Aorta (tissue), 5 donors: Measurements from ENCODE around the gene NSMF. TPM values are rescaled to one million over a fixed set of nuclear protein-coding genes. Genes with fewer than 3 reads are reported as not detected.

Experiments
- ATAC-seq: fragments of 200-7000 bp; cut with Tn5 transposase; one replicate; pipeline ENCODE4 v1.9.1; 2022; ENCODE audit warnings: moderate library complexity; ENCODE audit not compliant: low FRiP score
- DNase-seq, 2 donors: peaks; one replicate each; pipeline ENCODE4 v3.0.0-alpha.2; 2020
- H3K27ac ChIP-seq, 2 donors: one replicate each; pipeline ENCODE4 v1.5.1; 2013; ENCODE audit warnings: low read length in 2 of 2, mild to moderate bottlenecking in 2 of 2, moderate library complexity in 2 of 2, control low read depth in 1 of 2, inconsistent platforms in 1 of 2, low read depth in 1 of 2
- H3K27me3 ChIP-seq, 2 donors: one replicate each; pipeline ENCODE4 v1.6.1; 2013; ENCODE audit warnings: control low read depth in 1 of 2, low read length in 1 of 2, mild to moderate bottlenecking in 1 of 2, moderate library complexity in 1 of 2; ENCODE audit not compliant: insufficient read depth in 2 of 2, control insufficient read depth in 1 of 2
- H3K36me3 ChIP-seq, 2 donors: one replicate each; pipeline ENCODE4 v1.6.1; 2013; ENCODE audit warnings: control low read depth in 1 of 2, low read length in 1 of 2, mild to moderate bottlenecking in 1 of 2; ENCODE audit not compliant: insufficient read depth in 2 of 2, control insufficient read depth in 1 of 2
- H3K4me1 ChIP-seq, 2 donors: one replicate each; pipeline ENCODE4 v1.6.1; 2013; ENCODE audit warnings: low read length in 2 of 2, control low read depth in 1 of 2, mild to moderate bottlenecking in 1 of 2, moderate library complexity in 1 of 2; ENCODE audit not compliant: insufficient read depth in 2 of 2, control insufficient read depth in 1 of 2
- H3K4me3 ChIP-seq, 2 donors: one replicate each; pipeline ENCODE4 v1.5.1; 2013; ENCODE audit warnings: low read length in 2 of 2, control low read depth in 1 of 2, mild to moderate bottlenecking in 1 of 2
- H3K9me3 ChIP-seq: one replicate; pipeline ENCODE4 v1.6.1; 2013; ENCODE audit warnings: mild to moderate bottlenecking, low read length; ENCODE audit not compliant: control insufficient read depth
- WGBS, 2 donors: extraction: QIAGEN DNeasy Blood & Tissue Kit; methylation state at CpG; one replicate each; pipeline ENCODE4 v1.1.7; 2013; 5-methylcytosine and 5-hydroxymethylcytosine counted together
- intact Hi-C, 2 donors: fragments of 100-400 bp; cut with DNase I; formaldehyde crosslinking; loops; one replicate each; pipeline versions ENCODE4 v1.14.2 to v1.15.0; 2022
- polyA plus RNA-seq, 2 donors: library from polyadenylated mRNA; stranded (reverse); fragments of 200-250 nt; gene quantifications; one replicate each; pipeline ENCODE4 v1.2.3, GENCODE V29; 2013
- total RNA-seq, 2 donors: library from RNA; stranded (reverse); fragmentation: NEBNext Ultra II Directional; extraction: Animal tissue kit (Norgen Biotek cat#: 25700); gene quantifications; one replicate each; pipeline ENCODE4 v1.2.1, GENCODE V29; 2021
- donor health status: healthy with polysubstance abuse.
- donor health status: Bipolar disorder and iron deficiency.
- donor health status: DM: no; HTN: no; CAD: no.
- donor health status: DM: no; HTN: no; CAD: no.
- donor health status: DM: yes; HTN: yes; CAD: no.

NSMF gene
- total and polyA plus RNA-seq, 4 donors: 75.5 to 154 (median 77.5) TPM

DNA sequence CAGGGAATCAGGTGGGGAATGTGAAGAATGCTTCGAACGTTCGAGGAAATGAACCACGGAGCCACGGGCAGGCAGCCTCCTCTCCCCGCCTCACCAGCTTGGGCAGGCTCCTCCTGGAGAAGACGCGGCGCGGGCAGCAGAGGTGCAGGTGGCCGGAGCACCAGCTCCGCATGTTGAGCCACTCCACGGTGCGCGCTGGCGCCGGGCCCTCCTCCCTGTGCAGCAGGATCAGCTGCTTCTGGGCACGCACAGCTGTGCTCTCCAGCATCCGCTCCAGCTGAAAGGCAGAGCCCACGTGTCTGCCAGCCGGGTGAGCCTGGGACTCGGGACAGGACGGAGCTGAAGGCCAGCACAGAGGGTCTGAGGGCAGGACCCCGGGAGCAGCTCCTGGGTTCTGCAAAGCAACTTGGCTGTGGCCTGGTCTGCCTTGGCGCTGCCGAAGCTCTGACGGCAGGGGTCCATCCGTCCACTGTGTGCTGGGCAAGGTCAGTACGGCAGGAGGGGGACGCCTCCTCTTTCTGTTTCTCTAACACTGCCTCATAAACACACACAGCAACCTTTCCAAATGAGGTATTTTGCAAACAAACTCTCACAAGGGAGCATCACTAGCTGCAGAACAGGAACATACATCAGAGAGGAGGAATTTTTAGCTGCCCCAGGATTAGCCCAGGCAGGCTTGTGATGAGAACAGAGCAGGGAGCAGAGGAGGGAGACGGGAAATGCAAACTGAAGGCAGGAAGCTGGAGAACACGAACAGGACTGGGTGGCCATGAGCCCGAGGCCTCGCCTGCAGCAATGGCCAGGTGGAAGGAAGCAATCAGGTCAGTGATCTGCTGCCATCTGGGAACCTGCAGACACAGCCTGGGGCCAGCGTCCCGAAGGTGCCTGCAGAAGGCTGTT lies 20.1 kb upstream of the NSMF start:
- Histone ChIP-seq H3K36me3 (no peaks in the 10 kb centered on the region), H3K27me3 (no peaks in the 10 kb centered on the region), H3K4me3 (no peak overlapping the region), H3K27ac (no peak overlapping the region), H3K9me3 (peaks cover 2% of the 10 kb centered on the region), H3K4me1 (no peaks in the 10 kb centered on the region)
- intact Hi-C loops: no loop called here
- 73 to 85% methylated on average over 36 of the region's 36 CpGs for WGBS, 2 donors
- DNase-seq: peak in 1 of 2 donors; percentile 76
- no peak for ATAC-seq

DNA sequence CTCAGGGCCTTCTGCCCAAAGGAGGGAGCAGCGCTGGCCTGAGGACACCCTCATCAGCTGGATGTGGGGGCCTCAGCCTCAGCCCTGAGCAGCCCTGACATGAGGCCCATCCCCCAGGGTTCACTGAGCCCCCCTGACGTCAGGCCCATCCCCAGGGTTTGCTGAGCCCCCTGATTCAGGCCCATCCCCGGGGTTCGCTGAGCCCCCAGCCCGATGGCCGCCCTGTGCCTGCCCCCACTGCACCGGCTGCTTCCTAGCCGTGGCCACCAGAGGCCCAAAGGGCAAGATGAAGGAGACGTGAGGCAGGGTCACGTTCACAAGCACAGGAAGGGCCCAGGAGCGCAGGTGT lies 19.5 kb upstream of the NSMF start:
- Histone ChIP-seq H3K9me3 (peaks cover 2% of the 10 kb centered on the region), H3K27me3 (no peaks in the 10 kb centered on the region), H3K4me3 (no peak overlapping the region), H3K27ac (no peak overlapping the region), H3K36me3 (no peaks in the 10 kb centered on the region), H3K4me1 (no peaks in the 10 kb centered on the region)
- ATAC-seq: no peak
- intact Hi-C loops: no loop called here
- 88 to 89% methylated on average over 11 of the region's 11 CpGs for WGBS, 2 donors
- peak in 1 of 2 donors; percentile 69 for DNase-seq

- Histone ChIP-seq H3K27me3 (no peaks in the 10 kb centered on the region), H3K4me1 (no peaks in the 10 kb centered on the region), H3K9me3 (peaks cover 2% of the 10 kb centered on the region), H3K27ac (no peak overlapping the region), H3K36me3 (no peaks in the 10 kb centered on the region), H3K4me3 (no peak overlapping the region)
- no peak for ATAC-seq
- DNase-seq: peak in 1 of 2 donors; percentile 69
- WGBS, 2 donors: 93% methylated on average over 29 of the region's 29 CpGs
- intact Hi-C loops: no loop called here
Measured at GRCh38 chr9:137477778-137478612, 18.9 kb upstream of the NSMF start.

DNA sequence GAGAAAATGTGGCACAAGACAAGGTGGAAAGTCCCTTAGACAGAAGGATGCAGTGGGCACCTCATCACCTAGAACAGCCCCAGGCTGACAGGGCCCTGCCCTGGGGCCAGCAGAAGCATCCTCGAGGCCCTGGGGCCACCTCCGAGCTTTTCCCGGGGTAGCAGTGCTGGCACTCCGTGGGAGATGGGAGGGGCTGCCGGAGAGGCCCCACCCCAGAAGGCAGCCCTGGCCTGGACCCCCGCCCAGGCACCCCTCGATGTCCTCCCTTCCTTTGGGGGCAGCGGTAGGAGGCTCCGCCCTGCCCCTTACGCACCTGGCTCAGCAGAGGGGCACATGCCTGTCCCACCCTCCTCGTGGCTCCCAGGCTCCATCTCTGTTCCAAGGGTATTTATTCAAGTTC lies 17.7 kb upstream of the NSMF start:
- no peaks in the 10 kb centered on the region for H3K36me3 ChIP-seq
- H3K9me3 ChIP-seq: peaks cover 2% of the 10 kb centered on the region
- no peaks in the 10 kb centered on the region for H3K27me3 ChIP-seq
- no peak overlapping the region for H3K4me3 ChIP-seq
- intact Hi-C loops: no loop called here
- no peaks in the 10 kb centered on the region for H3K4me1 ChIP-seq
- no peak for ATAC-seq
- WGBS, 2 donors: 93% methylated on average over 11 of the region's 11 CpGs
- H3K27ac ChIP-seq: no peak overlapping the region
- DNase-seq: peak in 1 of 2 donors; percentile 48

DNA sequence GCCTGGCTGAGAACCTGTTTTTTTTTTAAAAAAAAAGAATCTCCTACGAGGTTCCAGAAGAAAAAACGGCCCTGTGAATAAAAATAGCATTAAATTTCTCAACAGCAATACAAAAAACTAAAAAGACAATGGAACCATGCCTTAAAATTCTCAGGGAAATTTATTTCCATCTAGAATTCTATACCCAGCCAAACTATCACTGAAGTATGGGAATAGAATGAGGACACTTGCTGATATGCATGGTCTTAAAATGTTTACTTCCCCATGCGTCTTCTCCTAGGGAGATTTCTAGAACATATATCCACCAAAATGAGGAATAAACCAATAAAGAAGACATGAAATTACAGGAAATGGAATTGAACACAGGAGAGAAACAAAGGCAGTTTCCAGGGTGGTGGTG lies 16.5 kb upstream of the NSMF start:
- 71 to 78% methylated on average over 3 of the region's 3 CpGs for WGBS, 2 donors

DNA sequence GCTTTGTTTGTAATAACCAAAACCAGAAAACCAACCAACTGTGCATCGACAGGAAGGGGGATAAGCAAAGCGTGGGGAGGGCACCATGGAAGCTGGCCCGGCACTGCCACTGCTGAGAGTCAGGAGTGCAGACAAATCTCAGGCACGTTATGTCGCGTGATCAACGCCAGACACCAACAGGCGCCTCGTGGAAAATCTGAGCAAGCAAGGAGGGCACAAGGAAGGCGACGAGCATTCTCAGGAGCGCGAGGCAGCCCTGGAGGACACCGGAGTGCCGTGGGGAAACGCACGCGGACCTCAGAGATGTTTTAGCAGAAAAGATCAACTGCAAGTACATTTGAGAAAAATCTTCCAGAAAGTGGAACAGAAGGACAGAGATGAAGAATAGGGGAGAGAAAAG lies 15.1 kb upstream of the NSMF start:
- peak in 1 of 2 donors; percentile 70 for DNase-seq
- Histone ChIP-seq H3K27me3 (no peaks in the 10 kb centered on the region), H3K9me3 (peaks cover 2% of the 10 kb centered on the region), H3K36me3 (no peaks in the 10 kb centered on the region), H3K4me3 (no peak overlapping the region), H3K4me1 (no peaks in the 10 kb centered on the region), H3K27ac (no peak overlapping the region)
- intact Hi-C loops: no loop called here
- ATAC-seq: no peak
- WGBS, 2 donors: 95 to 96% methylated on average over 18 of the region's 18 CpGs

More for the DNA sequence above, 16.5 kb upstream of the NSMF start:
- DNase-seq (no peak), ATAC-seq (no peak)
- Histone ChIP-seq H3K27me3 (no peaks in the 10 kb centered on the region), H3K36me3 (no peaks in the 10 kb centered on the region), H3K27ac (no peak overlapping the region), H3K4me3 (no peak overlapping the region), H3K9me3 (peaks cover 2% of the 10 kb centered on the region), H3K4me1 (no peaks in the 10 kb centered on the region)
- intact Hi-C loops: no loop called here

- H3K36me3 ChIP-seq: no peaks in the 10 kb centered on the region
- H3K4me3 ChIP-seq: no peak overlapping the region
- no peak overlapping the region for H3K27ac ChIP-seq
- ATAC-seq (no peak), DNase-seq (peak in 1 of 2 donors; percentile 17)
- H3K9me3 ChIP-seq: no peaks in the 10 kb centered on the region
- intact Hi-C loops: no loop called here
- no peaks in the 10 kb centered on the region for H3K4me1 ChIP-seq
- H3K27me3 ChIP-seq: no peaks in the 10 kb centered on the region
- 89 to 95% methylated on average over 7 of the region's 7 CpGs for WGBS, 2 donors
Measured at GRCh38 chr9:137470785-137471184, 11.7 kb upstream of the NSMF start.

DNA sequence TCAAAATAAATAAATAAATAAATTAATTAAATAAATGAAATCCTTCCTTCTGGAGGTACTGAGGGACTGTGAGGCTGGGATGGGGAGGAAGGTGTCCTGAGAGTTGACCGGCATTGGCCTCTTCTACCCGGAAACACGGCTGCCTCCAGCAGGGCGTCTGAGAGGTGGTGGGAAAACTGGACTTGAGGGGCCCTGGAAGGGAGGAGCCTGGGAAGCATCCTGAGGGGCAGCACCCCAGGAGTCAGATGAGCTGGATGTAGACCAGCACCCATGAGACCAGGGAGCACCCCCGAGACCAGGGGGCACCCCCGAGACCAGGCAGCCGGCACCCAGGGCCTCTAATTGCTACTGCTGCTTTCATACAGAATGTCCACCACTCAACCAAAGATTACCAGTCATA lies 8.8 kb upstream of the NSMF start:
- Histone ChIP-seq H3K27me3 (no peaks in the 10 kb centered on the region), H3K36me3 (no peaks in the 10 kb centered on the region), H3K27ac (no peak overlapping the region), H3K4me1 (no peaks in the 10 kb centered on the region), H3K4me3 (no peak overlapping the region), H3K9me3 (no peaks in the 10 kb centered on the region)
- intact Hi-C loops: no loop called here
- 98 to 100% methylated on average over 7 of the region's 7 CpGs for WGBS, 2 donors
- ATAC-seq (no peak), DNase-seq (peak in 1 of 2 donors; percentile 65)
